HG03045 (cell line): ENCODE measurements around the gene REEP5.
"Not testable (repeated sequence)": the region's sequence is repeated elsewhere in the genome, so short reads cannot be mapped to it uniquely, and the experiment has no call there.

Source experiments
- ATAC-seq: cut with Tn5 transposase; IDR thresholded peaks from one replicate; pipeline ENCODE4 v1.9.1; 2021; ENCODE audit warnings: mild to moderate bottlenecking, moderate library complexity; ENCODE audit not compliant: unreplicated experiment

REEP5 gene

DNA sequence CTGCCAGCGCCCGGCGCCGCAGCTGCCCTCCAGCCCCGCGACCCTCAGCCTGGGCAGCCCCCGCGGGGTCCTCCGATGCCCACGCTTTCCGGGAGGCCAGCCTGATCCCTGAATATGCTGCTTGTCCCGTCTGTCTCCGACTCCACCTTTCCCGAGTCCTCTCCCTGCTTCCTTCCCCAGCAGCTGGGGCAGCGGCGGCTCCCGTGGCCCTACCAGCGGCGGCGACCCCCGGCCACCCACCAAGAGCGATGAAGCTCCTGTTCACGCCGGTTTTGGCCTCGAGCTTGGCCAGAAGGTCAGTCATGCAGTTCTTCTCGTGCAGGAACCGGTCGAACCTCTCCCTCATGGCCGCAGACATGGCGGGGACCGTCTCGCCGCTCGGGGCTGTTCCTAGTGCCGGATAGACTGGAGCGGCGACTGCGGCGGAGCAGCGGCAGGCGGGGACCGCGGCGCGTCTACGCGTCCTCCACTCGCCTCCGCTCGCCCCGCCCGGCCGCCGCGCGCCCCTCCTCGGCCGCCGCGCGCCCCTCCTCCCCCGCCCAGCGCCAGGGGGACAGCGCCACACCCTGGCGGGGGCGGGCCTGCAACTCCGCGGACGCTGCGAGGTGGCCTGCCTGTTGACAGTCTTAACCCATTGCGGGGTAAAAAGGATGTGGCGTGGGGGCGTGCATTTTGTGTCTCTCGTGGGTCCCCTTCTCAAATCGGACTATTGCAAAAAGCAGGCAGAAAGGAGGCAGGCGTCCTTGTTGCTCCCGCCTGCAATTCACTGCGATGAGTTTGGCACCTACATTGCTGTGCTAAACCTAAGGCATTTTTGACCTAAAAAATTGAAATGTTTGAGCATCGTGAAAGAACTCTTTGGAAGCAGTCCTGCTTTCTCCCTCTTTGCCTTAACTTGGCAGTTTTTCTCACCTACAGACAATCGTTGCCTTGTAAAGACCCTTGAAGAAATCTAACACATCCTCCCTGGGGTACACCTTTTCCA, at the start of gene REEP5:
TSS of gene REEP5 (minus strand) at position 395 of the 985 bp plus-strand sequence. CDS start at position 358, 37 bp downstream.
- ATAC-seq = peak; percentile 74

DNA sequence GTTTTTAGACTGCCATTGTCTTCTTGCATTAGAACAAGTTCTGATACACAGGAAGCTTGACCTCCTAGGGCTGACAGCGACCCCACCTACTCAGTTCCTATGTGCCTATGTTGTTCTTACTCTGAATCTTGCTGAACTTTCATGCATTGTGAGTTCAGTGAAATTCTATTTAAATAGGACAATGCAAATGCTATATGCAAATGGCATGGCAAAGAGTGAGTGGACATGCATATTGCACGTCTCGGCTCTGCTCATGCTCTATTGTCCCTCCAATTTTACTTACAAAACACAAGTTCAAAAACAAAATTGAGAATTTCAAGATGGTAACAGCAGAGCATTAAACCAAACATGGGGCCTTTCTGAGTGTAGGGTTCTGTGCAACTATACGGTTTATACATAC, 49.2 kb upstream of the REEP5 start:
- ATAC-seq = no peak

DNA sequence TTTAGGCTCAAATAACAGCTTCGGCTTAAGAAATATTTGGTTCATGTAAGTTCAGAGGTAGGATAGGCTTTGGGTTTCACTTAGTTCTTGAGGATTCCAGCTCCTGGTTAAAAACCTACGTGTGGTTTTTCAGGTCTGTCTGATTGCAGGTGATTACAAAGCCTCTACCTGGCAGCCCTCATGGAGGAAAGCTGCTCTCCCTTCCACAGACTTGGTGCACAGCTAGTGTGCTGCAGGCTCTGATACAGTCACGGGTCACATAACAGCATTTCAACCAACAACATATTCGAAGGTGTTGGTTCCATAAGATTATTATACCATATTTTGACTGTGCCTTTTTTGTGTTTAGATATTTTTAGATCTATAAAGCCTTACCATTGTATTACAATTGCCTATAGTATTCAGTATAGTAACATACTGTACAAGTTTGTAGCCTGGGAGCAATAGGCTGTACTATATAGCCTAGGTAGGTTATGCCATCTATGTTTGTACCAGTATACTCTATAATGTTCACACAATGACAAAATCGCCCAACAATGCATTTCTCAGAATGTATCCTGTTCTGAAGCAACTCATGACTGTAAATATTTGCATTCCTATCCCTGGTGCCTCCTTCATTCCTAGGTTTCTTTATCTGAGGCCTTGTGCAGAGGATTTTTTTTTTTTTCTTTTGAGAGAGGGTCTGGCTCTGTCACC, 46.5 kb upstream of the REEP5 start:
- no peak for ATAC-seq

DNA sequence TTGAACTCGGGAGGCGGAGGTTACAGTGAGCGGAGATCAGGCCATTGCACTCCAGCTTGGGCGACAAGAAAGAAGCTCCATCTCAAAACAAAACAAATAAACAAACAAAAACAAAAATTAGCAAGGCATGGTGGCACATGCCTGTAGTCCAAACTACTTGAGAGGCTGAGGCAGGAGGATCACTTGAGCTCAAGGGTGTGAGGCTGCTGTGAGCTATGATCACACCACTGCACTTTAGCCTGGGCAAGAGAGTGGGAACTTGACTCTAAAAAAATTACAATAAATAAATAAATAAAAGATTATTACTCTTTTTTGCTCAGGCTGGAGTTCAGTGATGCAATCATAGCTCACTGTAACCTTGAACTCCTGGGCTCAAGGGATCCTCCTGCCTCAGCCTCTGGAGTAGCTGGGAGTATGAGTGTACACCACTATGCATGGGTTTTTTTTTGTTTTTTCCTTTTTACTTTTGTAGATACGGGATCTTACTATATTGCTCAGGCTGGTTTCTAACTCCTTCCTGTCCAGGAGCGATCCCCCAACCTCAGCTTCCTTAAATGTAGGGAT, 45.6 kb upstream of the REEP5 start:
- ATAC-seq = no peak

DNA sequence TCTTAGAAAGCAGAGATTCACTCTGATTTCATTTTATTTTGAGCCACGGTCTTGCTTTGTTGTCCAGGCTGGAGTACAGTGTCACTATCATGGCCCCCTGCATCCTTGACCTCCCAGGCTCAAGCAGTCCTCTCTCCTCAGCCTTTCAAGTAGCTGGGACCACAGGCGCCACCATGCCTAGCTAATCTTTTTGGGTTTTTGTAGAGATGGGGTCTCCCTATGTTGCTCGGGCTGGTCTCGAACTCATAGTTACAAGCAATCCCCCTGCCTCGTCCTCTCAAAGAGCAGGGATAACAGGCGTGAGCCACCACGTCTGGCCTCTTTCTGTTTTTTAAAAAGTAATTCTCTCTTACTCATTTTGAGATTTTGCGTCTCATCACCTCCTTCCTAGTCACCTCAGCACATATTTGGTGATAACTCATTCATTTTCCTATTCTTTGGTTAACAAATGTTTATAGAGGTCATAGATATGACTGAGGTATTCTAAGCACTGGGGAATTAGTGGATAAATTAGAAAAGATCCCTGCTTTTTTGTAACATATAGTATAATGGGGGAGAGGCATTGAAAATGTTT, 43.8 kb upstream of the REEP5 start:
- no peak for ATAC-seq

DNA sequence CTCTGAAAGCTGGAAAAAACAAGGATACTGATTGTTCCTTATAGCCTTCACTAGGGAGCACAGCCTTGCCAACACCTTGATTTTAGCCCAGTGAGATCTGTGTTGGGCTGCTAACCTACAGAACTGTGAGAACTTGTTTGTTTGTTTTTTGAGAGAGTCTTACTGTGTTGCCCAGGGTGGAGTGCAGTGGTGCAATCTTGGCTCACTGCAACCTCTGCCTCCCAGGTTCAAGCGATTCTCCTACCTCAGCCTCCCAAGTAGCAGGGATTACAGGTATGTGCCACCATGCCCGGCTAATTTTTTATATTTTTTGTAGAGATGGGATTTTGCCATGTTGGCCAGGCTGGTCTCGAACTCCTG, 41.3 kb upstream of the REEP5 start:
- ATAC-seq = not testable (repeated sequence)

DNA sequence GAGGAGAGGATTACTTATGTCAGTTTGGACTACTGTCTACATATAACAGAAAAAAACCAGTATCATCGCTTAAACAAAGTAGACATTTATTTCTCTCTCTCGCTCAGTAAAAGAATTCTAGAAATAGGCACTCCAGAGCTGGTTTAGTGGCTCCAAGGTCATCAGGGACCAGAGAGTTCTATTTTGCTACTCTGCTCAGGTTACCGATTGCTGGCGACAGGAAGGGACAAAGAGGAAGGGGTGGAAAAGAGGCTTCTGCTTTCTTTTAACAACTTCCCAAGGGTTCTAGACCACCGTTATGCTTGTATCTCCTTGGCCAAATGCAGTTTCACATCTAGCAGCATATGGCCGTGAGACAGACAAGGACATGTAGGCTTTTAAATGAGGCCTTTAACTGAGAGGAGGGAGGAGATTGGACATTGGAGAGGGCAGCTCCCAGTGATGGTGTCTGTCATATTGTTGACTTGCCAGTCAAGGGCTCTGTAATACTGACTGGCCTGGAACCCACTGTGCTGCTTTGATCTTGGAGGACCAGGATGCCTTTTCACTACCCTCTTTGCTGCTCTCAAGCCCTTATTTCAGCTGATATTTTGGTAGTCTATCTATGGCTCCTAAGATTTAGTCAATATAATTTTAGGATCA, 39.0 kb upstream of the REEP5 start:
- ATAC-seq = no peak

DNA sequence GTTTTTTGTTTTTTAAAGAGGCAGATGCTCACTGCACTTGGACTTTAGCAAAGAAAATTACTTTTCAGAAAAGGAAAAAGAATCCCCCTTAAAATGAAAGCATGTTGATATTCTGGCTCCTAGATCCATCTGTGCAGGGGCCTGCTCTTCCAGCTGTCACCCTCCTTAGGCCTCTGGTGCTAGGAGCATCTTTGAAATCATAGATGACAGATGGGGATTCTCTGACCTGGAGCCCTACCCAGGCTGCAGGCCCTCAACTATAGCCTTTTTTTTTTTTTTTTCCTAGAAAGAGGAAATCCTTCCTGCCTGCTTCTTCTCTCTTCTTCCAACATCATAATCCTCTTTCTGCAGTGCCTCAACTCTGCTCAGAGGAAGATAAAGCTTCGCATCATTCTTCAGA, 38.3 kb upstream of the REEP5 start:
- no peak for ATAC-seq

DNA sequence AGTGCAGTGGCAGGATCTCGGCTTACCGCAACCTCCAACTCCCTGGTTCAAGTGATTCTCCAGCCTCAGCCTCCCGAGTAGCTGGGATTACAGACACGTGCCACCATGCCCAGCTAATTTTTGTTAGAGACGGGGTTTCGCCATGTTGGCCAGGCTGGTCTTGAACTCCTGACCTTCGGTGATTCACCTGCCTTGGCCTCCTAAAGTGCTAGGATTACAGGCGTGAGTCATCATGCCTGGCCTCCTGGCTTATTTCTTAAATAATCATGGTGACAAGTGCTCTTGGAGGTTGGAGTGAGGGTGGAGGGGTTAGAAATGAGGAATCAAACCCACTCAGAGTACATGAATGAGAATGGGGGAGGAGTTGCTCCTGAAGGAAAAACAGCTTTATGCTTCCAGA, 37.8 kb upstream of the REEP5 start:
- ATAC-seq = not testable (repeated sequence)

DNA sequence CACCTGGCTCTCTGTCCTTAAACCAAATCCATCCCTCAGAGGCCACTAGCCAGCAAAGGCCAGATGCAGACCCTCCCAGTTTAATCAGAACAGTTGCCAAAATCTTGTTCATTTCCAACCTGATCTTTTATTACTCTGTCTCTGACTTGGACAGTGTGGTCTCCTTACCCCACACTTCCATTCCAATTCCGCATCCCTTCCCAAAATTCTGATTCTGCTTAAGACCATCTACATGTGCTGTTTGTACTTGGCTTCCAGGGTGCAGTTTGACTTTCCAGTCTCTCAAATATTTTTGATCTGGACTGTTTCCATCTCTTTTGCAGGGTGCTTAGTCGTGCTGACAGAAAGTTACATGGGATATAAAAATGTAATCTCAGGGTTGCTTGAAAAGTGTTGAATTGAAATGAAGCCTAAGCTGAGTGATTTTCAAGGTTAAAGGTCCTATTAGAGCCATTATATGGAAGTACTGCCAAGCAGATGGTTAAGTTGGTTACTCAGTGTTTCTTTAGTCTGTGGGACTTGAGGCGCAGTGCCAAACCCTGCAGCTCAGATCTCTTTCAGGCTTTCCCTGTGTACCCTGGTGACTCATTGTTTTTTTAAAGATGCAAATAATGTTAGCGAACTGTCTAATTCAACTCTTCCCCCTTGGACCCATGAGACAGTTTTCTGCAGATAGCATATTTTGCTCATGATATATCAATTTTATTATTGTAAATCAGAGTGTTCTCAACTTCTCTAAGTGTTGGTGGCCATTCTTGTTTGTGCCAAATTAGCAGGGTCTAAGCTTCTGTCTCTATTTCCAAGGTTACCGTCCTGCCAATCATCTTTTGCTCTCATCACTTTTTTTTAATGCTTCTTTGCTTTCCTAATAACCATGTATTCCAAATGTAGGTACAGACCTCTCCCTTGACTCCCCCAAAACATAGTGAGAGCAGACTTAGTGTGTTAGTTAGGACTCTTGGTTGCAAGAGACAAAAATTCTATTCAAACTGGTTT, 36.4 kb upstream of the REEP5 start:
- peak; percentile 92 for ATAC-seq

DNA sequence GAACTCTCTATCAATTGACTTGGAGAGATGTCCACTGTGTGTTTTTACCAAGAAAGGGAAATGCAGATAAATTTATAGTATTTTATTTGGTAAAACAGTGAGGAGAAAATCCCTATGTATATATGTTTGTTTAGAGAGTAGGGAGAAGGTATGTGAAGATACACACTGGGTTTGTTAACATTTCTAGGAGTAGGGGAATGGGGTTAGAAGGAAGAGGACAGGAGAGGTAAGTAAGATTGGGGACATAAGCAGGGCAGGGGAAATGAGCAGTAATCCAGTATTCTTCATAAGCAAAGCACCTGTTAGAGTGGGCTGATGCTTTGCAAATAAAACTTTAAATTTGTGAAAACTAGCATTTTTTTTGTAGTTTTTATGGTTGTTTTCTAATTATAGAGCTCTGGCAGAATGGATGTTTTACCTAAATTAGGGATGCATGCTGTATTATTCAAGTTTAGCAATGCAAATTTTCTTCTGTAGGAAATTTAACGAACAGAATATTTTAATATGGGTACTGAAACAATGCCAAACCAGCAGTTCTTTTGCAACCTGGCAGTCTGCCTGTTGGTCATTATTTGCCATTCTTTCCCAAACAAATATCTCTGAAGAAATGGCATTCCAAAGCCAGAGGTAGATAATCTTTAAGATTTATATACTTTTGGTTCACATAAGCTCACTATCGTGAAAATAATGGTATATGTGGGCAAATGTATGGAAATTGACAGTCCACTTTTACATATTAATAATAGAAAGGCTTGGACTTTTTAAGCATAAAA, 35.2 kb upstream of the REEP5 start:
- ATAC-seq = no peak

DNA sequence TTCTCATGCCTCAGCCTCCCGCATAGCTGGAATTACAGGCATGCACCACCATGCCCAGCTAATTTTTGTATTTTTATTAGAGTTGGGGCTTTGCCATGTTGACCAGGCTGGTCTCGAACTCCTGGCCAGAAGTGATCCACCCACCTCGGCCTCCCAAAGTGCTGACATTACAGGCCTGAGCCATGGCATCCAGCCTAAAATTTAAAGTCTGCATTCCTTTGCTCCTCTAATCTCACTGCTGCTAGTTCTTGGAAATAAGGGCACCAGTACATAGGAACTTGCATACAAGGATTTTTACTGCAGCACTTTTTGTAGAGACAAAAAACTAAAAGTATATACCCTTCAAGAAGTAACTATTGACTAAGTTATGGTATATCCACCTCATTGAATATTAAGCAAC, 34.6 kb upstream of the REEP5 start:
- no peak for ATAC-seq

DNA sequence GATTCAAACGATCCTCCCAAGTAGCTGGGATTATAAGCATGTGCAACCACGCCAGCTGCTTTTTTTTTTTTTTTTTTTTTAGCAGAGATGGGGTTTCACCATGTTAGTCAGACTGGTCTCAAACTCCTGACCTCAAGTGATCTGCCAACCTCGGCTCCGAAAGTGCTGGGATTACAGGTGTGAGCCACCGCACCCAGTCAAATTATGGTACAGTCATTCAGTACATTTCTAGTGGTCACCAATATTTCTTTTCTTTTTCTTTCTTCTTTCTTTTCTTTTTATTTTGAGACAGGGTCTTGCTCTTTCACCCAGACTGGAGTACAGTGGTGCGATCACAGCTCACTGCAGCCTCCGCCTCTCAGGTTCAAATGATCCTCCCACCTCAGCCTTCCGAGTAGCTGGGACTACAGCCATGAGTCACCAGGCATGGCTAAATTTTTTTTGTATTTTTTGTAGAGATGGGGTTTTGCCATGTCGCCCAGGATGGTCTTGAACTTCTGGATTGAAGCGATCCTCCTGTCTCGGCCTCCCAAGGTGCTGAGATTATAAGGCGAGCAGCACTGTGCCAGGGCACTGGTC, 29.2 kb upstream of the REEP5 start:
- ATAC-seq = peak; percentile 95

DNA sequence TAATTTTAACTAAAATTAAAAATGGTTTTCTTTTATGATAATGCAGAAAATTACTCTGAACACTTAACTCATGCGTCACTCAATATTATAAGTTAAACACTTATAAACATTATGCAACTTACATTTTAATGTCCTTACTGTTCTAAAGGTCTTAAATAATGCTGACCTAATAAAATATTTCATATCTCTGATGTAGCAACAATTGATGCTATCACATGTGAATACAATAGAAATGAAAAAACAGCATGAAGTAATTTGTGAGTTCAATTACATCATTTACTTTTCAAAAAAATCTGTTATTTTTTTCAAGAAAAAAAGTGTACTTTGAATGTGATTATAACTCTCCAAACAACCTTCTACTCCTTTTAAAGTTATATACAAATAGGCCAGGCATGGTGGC, 26.4 kb upstream of the REEP5 start:
- no peak for ATAC-seq

DNA sequence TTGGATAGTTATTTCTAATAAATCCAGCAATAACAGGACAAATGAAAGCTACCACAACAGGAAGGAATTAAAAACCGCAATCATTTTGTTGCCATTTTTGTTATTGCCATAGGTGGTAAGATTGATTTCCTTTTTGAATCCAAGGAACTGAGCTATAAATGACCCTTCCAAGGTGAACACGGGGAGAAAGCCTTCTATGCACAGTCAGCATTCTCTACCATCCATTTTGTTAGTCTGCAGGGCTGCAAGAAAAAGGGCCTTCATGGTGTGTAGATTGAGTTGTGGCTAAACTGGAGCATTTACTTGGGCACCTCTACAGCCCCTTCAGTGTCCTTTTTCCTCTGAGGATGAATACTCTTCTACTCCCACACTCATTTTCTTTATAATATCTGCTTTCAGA, 18.6 kb upstream of the REEP5 start:
- no peak for ATAC-seq

DNA sequence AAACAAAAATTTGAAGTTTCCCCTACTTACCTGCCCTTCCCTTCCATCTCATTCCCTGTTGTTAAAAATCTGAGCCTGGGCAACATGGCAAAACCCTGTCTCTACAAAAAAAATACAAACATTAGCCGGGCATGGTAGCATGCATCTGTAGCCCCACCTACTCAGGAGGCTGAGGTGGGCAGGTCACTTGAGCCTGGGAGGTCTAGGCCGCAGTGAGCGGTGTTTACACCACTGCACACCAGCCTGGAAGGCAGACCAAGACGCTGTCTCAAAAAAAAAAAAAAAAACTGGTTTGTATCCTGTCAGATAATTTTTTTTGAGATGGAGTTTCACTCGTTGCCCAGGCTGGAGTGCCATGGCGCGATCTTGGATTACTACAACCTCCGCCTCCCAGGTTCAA, 16.3 kb upstream of the REEP5 start:
- no peak for ATAC-seq

DNA sequence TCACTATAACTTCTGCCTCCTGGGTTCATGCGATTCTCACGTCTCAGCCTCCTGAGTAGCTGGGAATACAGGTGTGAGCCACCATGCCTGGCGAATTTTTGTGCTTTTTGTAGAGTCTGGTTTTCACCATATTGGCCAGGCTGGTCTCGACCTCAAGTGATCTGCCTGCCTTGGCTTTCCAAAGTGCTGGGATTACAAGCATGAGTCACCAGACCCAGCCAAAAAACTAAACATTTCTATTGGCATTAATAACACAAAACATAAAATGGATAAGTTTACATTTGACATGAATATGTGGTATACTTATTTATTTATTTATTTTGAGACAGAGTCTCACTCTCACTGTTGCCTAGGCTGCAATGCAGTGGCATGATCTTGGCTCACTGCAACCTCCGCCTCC, 13.6 kb upstream of the REEP5 start:
- no peak for ATAC-seq

DNA sequence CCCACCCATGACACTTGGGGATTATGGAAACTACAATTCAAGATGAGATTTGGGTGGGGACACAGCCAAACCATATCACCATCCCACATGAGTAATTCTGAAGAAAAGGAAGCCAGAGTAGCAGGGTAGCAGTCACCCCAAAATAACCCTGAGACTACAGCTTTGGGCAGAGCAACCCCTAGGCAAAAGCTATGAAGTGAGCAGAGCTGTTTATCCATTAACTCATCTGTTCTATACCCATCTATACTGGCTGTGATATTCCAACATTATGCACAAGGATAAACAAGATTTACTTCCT, 12.3 kb upstream of the REEP5 start:
- ATAC-seq = no peak
